Testis (tissue), 3 donors: ENCODE data around the gene SPRED1. TPM values are rescaled to one million over a fixed set of nuclear protein-coding genes. Genes with fewer than 3 reads are reported as not detected.
A peak's percentile ranks its signal among the peaks of the same experiment; 100 is the strongest.

ENCODE experiments used
- DNase-seq: peaks from one replicate; pipeline ENCODE4 v3.0.0-alpha.2; 2019
- H3K27ac ChIP-seq, 2 donors: fragments of 200-600 bp; sonication (generic); one replicate each; pipeline ENCODE4 v1.5.1; 2019
- H3K27me3 ChIP-seq: fragments of 200-600 bp; sonication (generic); one replicate; pipeline ENCODE4 v1.5.1; 2019
- H3K36me3 ChIP-seq: fragments of 200-600 bp; sonication (generic); one replicate; pipeline ENCODE4 v1.5.1; 2017; ENCODE audit warnings: low read depth; ENCODE audit errors: missing control alignments
- H3K4me1 ChIP-seq: fragments of 200-600 bp; sonication (generic); one replicate; pipeline ENCODE4 v1.5.1; 2019
- H3K4me3 ChIP-seq, 2 donors: fragments of 200-600 bp; sonication (generic); one replicate each; pipeline ENCODE4 v1.5.1; 2017 to 2019
- H3K9me3 ChIP-seq: fragments of 200-600 bp; sonication (generic); one replicate; pipeline ENCODE4 v1.5.1; 2017
- POLR2A ChIP-seq: fragments of 450-650 bp; IDR thresholded peaks from one replicate; pipeline ENCODE4 v1.6.1; 2017; ENCODE audit warnings: antibody characterized with exemption, mild to moderate bottlenecking, moderate library complexity
- WGBS, 2 donors: methylation state at CpG; one replicate each; pipeline ENCODE4 v1.1.5; 2018; 5-methylcytosine and 5-hydroxymethylcytosine counted together
- intact Hi-C: fragments of 100-400 bp; cut with DNase I; formaldehyde crosslinking; loops from one replicate; pipeline ENCODE4 v1.15.1; 2023; ENCODE audit warnings: low total_unique reads
- polyA plus RNA-seq: library from polyadenylated mRNA; stranded (reverse); fragments of 350-450 nt; fragmentation: Illumina TruSeq; extraction: RNeasy Lipid Tissue Mini Kit (QIAGEN cat#74804); gene quantifications from one replicate; pipeline ENCODE4 v1.2.3, GENCODE V29; 2014; ENCODE audit warnings: low read depth, low replicate concordance; ENCODE audit not compliant: insufficient read depth
- total RNA-seq, 2 donors: library from RNA; depleted of rRNA; stranded (reverse); fragments of >200 nt; gene quantifications; one replicate each; pipeline ENCODE4 v1.2.3, GENCODE V29; 2016
- TF ChIP-seq, protein P1 (sequence below), 3 experiments: fragments of 450-650 bp in 2 of 3; fragments of 200-600 bp in 1 of 3; sonication (generic) in 1 of 3; IDR thresholded peaks; one replicate each; pipeline ENCODE4 v1.5.1; 2016 to 2019; ENCODE audit warnings: antibody characterized with exemption in 3 of 3, mild to moderate bottlenecking in 2 of 3, moderate library complexity in 1 of 3

SPRED1 gene
- total and polyA plus RNA-seq, 3 donors from 2014 or later = 9.3 to 14.2 (median 12.9) TPM

- no peaks in the 10 kb centered on the region for H3K27me3 ChIP-seq
- DNase-seq = no peak
- WGBS, 2 donors = 79 to 82% methylated on average over 2 of the region's 2 CpGs
- TF ChIP-seq POLR2A = no peak
- TF ChIP-seq, protein P1, sequence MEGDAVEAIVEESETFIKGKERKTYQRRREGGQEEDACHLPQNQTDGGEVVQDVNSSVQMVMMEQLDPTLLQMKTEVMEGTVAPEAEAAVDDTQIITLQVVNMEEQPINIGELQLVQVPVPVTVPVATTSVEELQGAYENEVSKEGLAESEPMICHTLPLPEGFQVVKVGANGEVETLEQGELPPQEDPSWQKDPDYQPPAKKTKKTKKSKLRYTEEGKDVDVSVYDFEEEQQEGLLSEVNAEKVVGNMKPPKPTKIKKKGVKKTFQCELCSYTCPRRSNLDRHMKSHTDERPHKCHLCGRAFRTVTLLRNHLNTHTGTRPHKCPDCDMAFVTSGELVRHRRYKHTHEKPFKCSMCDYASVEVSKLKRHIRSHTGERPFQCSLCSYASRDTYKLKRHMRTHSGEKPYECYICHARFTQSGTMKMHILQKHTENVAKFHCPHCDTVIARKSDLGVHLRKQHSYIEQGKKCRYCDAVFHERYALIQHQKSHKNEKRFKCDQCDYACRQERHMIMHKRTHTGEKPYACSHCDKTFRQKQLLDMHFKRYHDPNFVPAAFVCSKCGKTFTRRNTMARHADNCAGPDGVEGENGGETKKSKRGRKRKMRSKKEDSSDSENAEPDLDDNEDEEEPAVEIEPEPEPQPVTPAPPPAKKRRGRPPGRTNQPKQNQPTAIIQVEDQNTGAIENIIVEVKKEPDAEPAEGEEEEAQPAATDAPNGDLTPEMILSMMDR (IDR thresholded peaks at IDR 0.05) = no peak
- intact Hi-C loops = no loop called here
- H3K4me1 ChIP-seq = no peaks in the 10 kb centered on the region
- no peak overlapping the region for H3K4me3 ChIP-seq
- no peaks in the 10 kb centered on the region for H3K36me3 ChIP-seq
- H3K27ac ChIP-seq = no peak overlapping the region
- no peaks in the 10 kb centered on the region for H3K9me3 ChIP-seq
Measured at GRCh38 chr15:38242055-38242454, 10.6 kb upstream of the SPRED1 start.

DNA sequence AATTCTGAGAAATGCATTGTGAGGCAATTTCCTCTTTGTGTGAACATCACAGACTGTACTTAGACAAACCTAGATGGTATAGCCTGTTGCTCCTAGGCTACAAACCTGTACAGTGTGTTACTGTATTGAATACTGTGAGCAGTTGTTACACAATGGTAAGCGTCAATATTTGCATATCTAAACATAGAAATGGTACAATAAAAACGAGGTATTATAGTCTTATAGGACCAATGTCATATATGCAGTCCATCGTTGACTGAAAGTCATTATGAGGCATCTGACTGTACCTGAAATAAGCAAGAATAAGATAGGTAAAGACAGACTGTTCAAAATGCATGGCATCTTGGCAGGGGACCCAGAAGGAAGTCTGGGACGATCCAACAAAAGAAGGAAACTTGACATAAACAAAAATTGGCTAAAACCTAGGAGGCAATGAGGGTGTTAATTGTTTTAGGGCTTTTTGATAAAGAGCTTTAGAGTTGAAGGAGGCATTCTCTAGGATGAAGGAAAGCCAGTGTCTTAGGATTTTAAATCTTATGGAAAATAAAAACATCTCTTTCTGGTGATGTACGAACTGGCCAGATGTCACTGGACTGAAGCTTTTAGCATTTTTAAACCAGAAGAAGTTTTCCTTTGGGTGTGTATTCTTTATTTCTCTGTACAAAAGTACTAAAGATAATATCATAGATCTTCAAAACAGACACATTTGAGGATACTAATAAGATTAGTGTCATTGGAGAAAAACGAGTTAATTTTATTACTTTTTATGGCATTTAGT is 9.2 kb upstream of the SPRED1 start:
- 71 to 80% methylated on average over 6 of the region's 6 CpGs for WGBS, 2 donors
- intact Hi-C loops = no loop called here

GRCh38 chr15:38247336-38247735 is 5.3 kb upstream of the SPRED1 start:
- Histone ChIP-seq H3K27me3 (no peaks in the 10 kb centered on the region), H3K9me3 (no peaks in the 10 kb centered on the region), H3K36me3 (no peaks in the 10 kb centered on the region), H3K27ac (no peak overlapping the region), H3K4me1 (peaks cover 4% of the 10 kb centered on the region), H3K4me3 (no peak overlapping the region)
- intact Hi-C loops = no loop called here
- no peak for TF ChIP-seq POLR2A
- TF ChIP-seq, protein P1 (IDR thresholded peaks at IDR 0.05) = no peak
- WGBS, 2 donors = 60 to 66% methylated on average over 3 of the region's 3 CpGs
- no peak for DNase-seq

More for the DNA sequence above, 9.2 kb upstream of the SPRED1 start:
- TF ChIP-seq, protein P1 (IDR thresholded peaks at IDR 0.05) = no peak
- TF ChIP-seq POLR2A = no peak
- Histone ChIP-seq H3K4me1 (no peaks in the 10 kb centered on the region), H3K36me3 (no peaks in the 10 kb centered on the region), H3K27ac (no peak overlapping the region), H3K9me3 (no peaks in the 10 kb centered on the region), H3K27me3 (no peaks in the 10 kb centered on the region), H3K4me3 (no peak overlapping the region)
- no peak for DNase-seq

DNA sequence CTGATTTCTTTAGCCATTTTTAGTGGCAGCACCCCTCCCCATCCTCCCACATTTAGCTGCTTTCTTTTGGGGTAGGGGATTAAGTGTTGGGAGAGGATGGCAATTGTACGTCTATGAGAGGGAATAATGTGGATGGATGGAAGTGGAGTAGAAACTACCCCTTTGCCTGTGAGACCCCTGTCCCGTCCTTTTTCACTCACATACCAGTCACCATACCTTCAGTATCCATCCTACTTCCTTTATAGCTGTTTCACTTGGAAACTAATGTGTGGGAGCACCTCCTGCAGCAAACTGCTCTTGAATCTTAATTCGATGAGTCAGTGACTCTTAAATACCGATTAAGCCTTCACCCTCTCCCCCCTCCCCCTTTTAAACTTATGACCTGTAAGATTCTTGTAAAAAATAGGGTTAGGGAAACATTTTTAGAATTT is 730 bp downstream of the SPRED1 start:
- Histone ChIP-seq H3K4me1 (peaks cover 9% of the 10 kb centered on the region), H3K9me3 (no peaks in the 10 kb centered on the region), H3K4me3 (peak overlapping the region; percentile 86 to 90), H3K36me3 (no peaks in the 10 kb centered on the region), H3K27me3 (no peaks in the 10 kb centered on the region), H3K27ac (peak overlapping the region; percentile 97 to 99)
- TF ChIP-seq, protein P1 (IDR thresholded peaks at IDR 0.05) = no peak
- TF ChIP-seq POLR2A = no peak
- WGBS, 2 donors = 1 to 2% methylated on average over 4 of the region's 4 CpGs
- DNase-seq = no peak
- intact Hi-C loops = loop anchor here (10.0 kb wide), 1 partner anchor 179 kb away; no protein-coding TSS in a partner anchor
